ENCODE measurements around the gene AGAP1.

GRCh38 chr2:235549735-235550377 is 56.0 kb downstream of the AGAP1 start:
- no peak for TF ChIP-seq CTCF (IDR thresholded peaks at IDR 0.05)
- no peak for TF ChIP-seq POLR2A (IDR thresholded peaks at IDR 0.05)
